ENCODE measurements around the gene RAP1A. TPM values are rescaled to one million over a fixed set of nuclear protein-coding genes. Genes with fewer than 3 reads are reported as not detected.
"Not testable (repeated sequence)": the region's sequence is repeated elsewhere in the genome, so short reads cannot be mapped to it uniquely, and the experiment has no call there.

Gene RAP1A
- total RNA-seq, 2 donors from 2014 or later: 84.2 to 103 TPM

- ATAC-seq (no peak), DNase-seq (no peak)
- intact Hi-C loops (cut with DNase I): loop anchor here in 1 of 2 donors (10.0 kb wide), 1 partner anchor 106 kb away; no protein-coding TSS in a partner anchor
Measured at GRCh38 chr1:111620441-111620971, 917 bp downstream of the RAP1A start.

GRCh38 chr1:111621050-111621449 lies 1.5 kb downstream of the RAP1A start:
- DNase-seq (no peak), ATAC-seq (no peak)
- intact Hi-C loops (cut with DNase I): loop anchor here in 1 of 2 donors (10.0 kb wide), 1 partner anchor 106 kb away; no protein-coding TSS in a partner anchor

- intact Hi-C loops (cut with DNase I): loop anchor here in 1 of 2 donors (10.0 kb wide), 1 partner anchor 107 kb away; no protein-coding TSS in a partner anchor
- ATAC-seq (no peak), DNase-seq (no peak)
Measured at GRCh38 chr1:111622166-111622565, 2.6 kb downstream of the RAP1A start.

GRCh38 chr1:111624382-111624781 lies 4.8 kb downstream of the RAP1A start:
- intact Hi-C loops (cut with DNase I): loop anchor here in 1 of 2 donors (10.0 kb wide), 1 partner anchor 110 kb away; no protein-coding TSS in a partner anchor
- ATAC-seq (no peak), DNase-seq (no peak)

GRCh38 chr1:111625276-111625675 lies 5.7 kb downstream of the RAP1A start:
- intact Hi-C loops (cut with DNase I): loop anchor here in 1 of 2 donors (10.0 kb wide), 1 partner anchor 110 kb away; no protein-coding TSS in a partner anchor
- no peak for ATAC-seq

GRCh38 chr1:111628153-111628552 lies 8.6 kb downstream of the RAP1A start:
- intact Hi-C loops (cut with DNase I): loop anchor here in 1 of 2 donors (10.0 kb wide), 1 partner anchor 113 kb away; no protein-coding TSS in a partner anchor
- no peak for DNase-seq
- no peak for ATAC-seq

More at GRCh38 chr1:111625276-111625675, 5.7 kb downstream of the RAP1A start:
- DNase-seq: no peak

- no peak for DNase-seq
- intact Hi-C loops (cut with DNase I): loop anchor here in 1 of 2 donors (10.0 kb wide), 1 partner anchor 115 kb away; no protein-coding TSS in a partner anchor
- no peak for ATAC-seq
Measured at GRCh38 chr1:111629190-111629954, 9.8 kb downstream of the RAP1A start.

- no peak for ATAC-seq
- no peak for DNase-seq
- intact Hi-C loops (cut with DNase I): no loop called here
Measured at GRCh38 chr1:111630567-111630966, 11.0 kb downstream of the RAP1A start.

- DNase-seq: no peak
- intact Hi-C loops (cut with DNase I): no loop called here
- no peak for ATAC-seq
Measured at GRCh38 chr1:111631502-111631901, 11.9 kb downstream of the RAP1A start.

- DNase-seq; ATAC-seq; intact Hi-C loops (cut with DNase I): not testable (repeated sequence)
Measured at GRCh38 chr1:111632771-111633170, 13.2 kb downstream of the RAP1A start.

GRCh38 chr1:111633736-111634247 lies 14.2 kb downstream of the RAP1A start:
- ATAC-seq: no peak
- DNase-seq: no peak
- intact Hi-C loops (cut with DNase I): no loop called here

GRCh38 chr1:111635324-111636009 lies 15.9 kb downstream of the RAP1A start:
- ATAC-seq: no peak
- no peak for DNase-seq
- intact Hi-C loops (cut with DNase I): no loop called here

- no peak for ATAC-seq
Measured at GRCh38 chr1:111638320-111638719, 18.7 kb downstream of the RAP1A start.

GRCh38 chr1:111639602-111640198 lies 20.1 kb downstream of the RAP1A start:
- DNase-seq: no peak

More at GRCh38 chr1:111638320-111638719, 18.7 kb downstream of the RAP1A start:
- intact Hi-C loops (cut with DNase I): no loop called here
- no peak for DNase-seq

GRCh38 chr1:111643097-111643496 lies 23.5 kb downstream of the RAP1A start:
- ATAC-seq: no peak

More at GRCh38 chr1:111639602-111640198, 20.1 kb downstream of the RAP1A start:
- ATAC-seq: no peak
- intact Hi-C loops (cut with DNase I): no loop called here

GRCh38 chr1:111643696-111644095 lies 24.1 kb downstream of the RAP1A start:
- intact Hi-C loops (cut with DNase I): no loop called here
- no peak for ATAC-seq

More at GRCh38 chr1:111643097-111643496, 23.5 kb downstream of the RAP1A start:
- DNase-seq: no peak
- intact Hi-C loops (cut with DNase I): no loop called here

GRCh38 chr1:111644506-111644905 lies 24.9 kb downstream of the RAP1A start:
- intact Hi-C loops (cut with DNase I): no loop called here
- DNase-seq: no peak
- no peak for ATAC-seq

More at GRCh38 chr1:111643696-111644095, 24.1 kb downstream of the RAP1A start:
- DNase-seq: no peak

GRCh38 chr1:111647736-111648135 lies 28.1 kb downstream of the RAP1A start:
- intact Hi-C loops (cut with DNase I): no loop called here
- DNase-seq (no peak), ATAC-seq (no peak)

- DNase-seq (peak; percentile 67), ATAC-seq (peak in 1 of 2 donors; percentile 29)
- intact Hi-C loops (cut with DNase I): no loop called here
Measured at GRCh38 chr1:111648806-111649205, 29.2 kb downstream of the RAP1A start.

Measured in left cardiac atrium (tissue), 4 donors.